Thyroid gland (tissue), 4 donors: ENCODE results near the gene DOK6. TPM values are rescaled to one million over a fixed set of nuclear protein-coding genes. Genes with fewer than 3 reads are reported as not detected.

Experiments used
- DNase-seq, 2 donors: peaks; one replicate each; pipeline ENCODE4 v3.0.0-alpha.2; 2019
- H3K27ac ChIP-seq, 3 donors: fragments of 200-600 bp; sonication (generic); 1 replicate in 2 of 3; 2 replicates in 1 of 3; pipeline ENCODE4 v1.5.1; 2016 to 2019; ENCODE audit warnings: mild to moderate bottlenecking in 1 of 3, moderate library complexity in 1 of 3
- H3K27me3 ChIP-seq: fragments of 200-600 bp; sonication (generic); one replicate; pipeline ENCODE4 v1.5.1; 2019
- H3K36me3 ChIP-seq, 2 donors: fragments of 200-600 bp; sonication (generic); one replicate each; pipeline ENCODE4 v1.5.1; 2016 to 2019
- H3K4me1 ChIP-seq, 2 donors: fragments of 200-600 bp; sonication (generic); one replicate each; pipeline ENCODE4 v1.5.1; 2017 to 2019
- H3K4me3 ChIP-seq, 3 donors: fragments of 200-600 bp; sonication (generic); replicated peaks in 1 of 3; 1 replicate in 2 of 3; 2 replicates in 1 of 3; pipeline ENCODE4 v1.5.1; 2016; ENCODE audit warnings: mild to moderate bottlenecking in 1 of 3
- H3K9me3 ChIP-seq: fragments of 200-600 bp; sonication (generic); one replicate; pipeline ENCODE4 v1.5.1; 2017
- CTCF ChIP-seq, 6 experiments: fragments of 200-600 bp in 3 of 6; fragments of 450-650 bp in 3 of 6; sonication (generic) in 3 of 6; IDR thresholded peaks; one replicate each; pipeline ENCODE4 v1.5.1; 2016 to 2019; ENCODE audit warnings: antibody characterized with exemption in 6 of 6, mild to moderate bottlenecking in 2 of 6, inconsistent platforms in 1 of 6, moderate library complexity in 1 of 6
- POLR2A ChIP-seq, 2 donors: fragments of 450-650 bp; IDR thresholded peaks; one replicate each; pipeline ENCODE4 v1.6.1; 2017; ENCODE audit warnings: antibody characterized with exemption in 2 of 2, mild to moderate bottlenecking in 2 of 2, moderate library complexity in 1 of 2
- WGBS, 2 donors: methylation state at CpG; one replicate each; pipeline ENCODE4 v1.1.5; 2017; 5-methylcytosine and 5-hydroxymethylcytosine counted together
- intact Hi-C: fragments of 100-400 bp; cut with DNase I; formaldehyde crosslinking; loops from one replicate; pipeline ENCODE4 v1.15.1; 2023
- total RNA-seq, 4 donors: library from RNA; depleted of rRNA; stranded (reverse); fragments of >200 nt; gene quantifications; one replicate each; pipeline ENCODE4 v1.2.3, GENCODE V29; 2016

DOK6 gene
- total RNA-seq, 4 donors from 2014 or later = 0.94 to 3.1 (median 2.5) TPM

GRCh38 chr18:69596345-69596744, 195.7 kb downstream of the DOK6 start:
- H3K4me3 ChIP-seq = no peak overlapping the region
- intact Hi-C loops = no loop called here
- no peaks in the 10 kb centered on the region for H3K9me3 ChIP-seq
- no peak for TF ChIP-seq CTCF (IDR thresholded peaks at IDR 0.05)
- no peak for TF ChIP-seq POLR2A (IDR thresholded peaks at IDR 0.05)
- H3K36me3 ChIP-seq = no peaks in the 10 kb centered on the region
- H3K4me1 ChIP-seq = no peaks in the 10 kb centered on the region
- no peak for DNase-seq
- 95 to 97% methylated on average over 4 of the region's 4 CpGs for WGBS, 2 donors
- H3K27ac ChIP-seq = no peak overlapping the region
- H3K27me3 ChIP-seq = no peaks in the 10 kb centered on the region

GRCh38 chr18:69597561-69597960, 196.9 kb downstream of the DOK6 start:
- Histone ChIP-seq H3K4me1 (no peaks in the 10 kb centered on the region), H3K27ac (no peak overlapping the region), H3K9me3 (no peaks in the 10 kb centered on the region), H3K4me3 (no peak overlapping the region), H3K27me3 (no peaks in the 10 kb centered on the region), H3K36me3 (no peaks in the 10 kb centered on the region)
- DNase-seq = no peak
- WGBS, 2 donors = 97 to 98% methylated on average over 5 of the region's 5 CpGs
- intact Hi-C loops = no loop called here
- TF ChIP-seq POLR2A (IDR thresholded peaks at IDR 0.05) = no peak
- no peak for TF ChIP-seq CTCF (IDR thresholded peaks at IDR 0.05)

- H3K4me3 ChIP-seq = no peak overlapping the region
- 88 to 90% methylated on average over 8 of the region's 8 CpGs for WGBS, 2 donors
- no peak overlapping the region for H3K27ac ChIP-seq
- H3K4me1 ChIP-seq = no peaks in the 10 kb centered on the region
- H3K9me3 ChIP-seq = no peaks in the 10 kb centered on the region
- TF ChIP-seq POLR2A (IDR thresholded peaks at IDR 0.05) = no peak
- no peak for TF ChIP-seq CTCF (IDR thresholded peaks at IDR 0.05)
- DNase-seq = no peak
- intact Hi-C loops = no loop called here
- no peaks in the 10 kb centered on the region for H3K27me3 ChIP-seq
- H3K36me3 ChIP-seq = no peaks in the 10 kb centered on the region
These were observed 198.7 kb downstream of the DOK6 start for GRCh38 chr18:69599377-69599776.

GRCh38 chr18:69612242-69612641, 211.6 kb downstream of the DOK6 start:
- WGBS, 2 donors = 87 to 92% methylated on average over 14 to 15 of the region's 15 CpGs
- TF ChIP-seq POLR2A (IDR thresholded peaks at IDR 0.05) (no peak), CTCF (IDR thresholded peaks at IDR 0.05) (no peak)
- H3K4me1 ChIP-seq = no peaks in the 10 kb centered on the region
- no peak overlapping the region for H3K27ac ChIP-seq
- no peaks in the 10 kb centered on the region for H3K27me3 ChIP-seq
- no peaks in the 10 kb centered on the region for H3K9me3 ChIP-seq
- H3K4me3 ChIP-seq = no peak overlapping the region
- intact Hi-C loops = no loop called here
- H3K36me3 ChIP-seq = no peaks in the 10 kb centered on the region
- DNase-seq = no peak

GRCh38 chr18:69616114-69616513, 215.4 kb downstream of the DOK6 start:
- Histone ChIP-seq H3K4me3 (no peak overlapping the region), H3K36me3 (no peaks in the 10 kb centered on the region), H3K27ac (no peak overlapping the region), H3K27me3 (no peaks in the 10 kb centered on the region), H3K4me1 (no peaks in the 10 kb centered on the region), H3K9me3 (no peaks in the 10 kb centered on the region)
- no peak for DNase-seq
- TF ChIP-seq POLR2A (IDR thresholded peaks at IDR 0.05) (no peak), CTCF (IDR thresholded peaks at IDR 0.05) (no peak)
- intact Hi-C loops = no loop called here
- WGBS, 2 donors = 95% methylated on average over 4 of the region's 4 CpGs
